HepG2 (cell line): ENCODE results near the gene NEDD4L. TPM values are rescaled to one million over a fixed set of nuclear protein-coding genes. Genes with fewer than 3 reads are reported as not detected.

Experiments
- ARID3A ChIP-seq: IDR thresholded peaks from 2 replicates; pipeline ENCODE4 v1.6.1; 2012; ENCODE audit warnings: low read depth, low read length, improper control_type of control experiment
- ARNT2 ChIP-seq: sonication (generic); formaldehyde crosslinking; IDR thresholded peaks from 2 replicates; pipeline ENCODE4 v1.8.0; 2022; ENCODE audit warnings: mild to moderate bottlenecking, low read depth, missing genetic modification reagents, moderate library complexity
- ATM ChIP-seq: fragments of 450-650 bp; IDR thresholded peaks from 2 replicates; pipeline ENCODE4 v1.7.1; 2017; ENCODE audit warnings: mild to moderate bottlenecking, borderline replicate concordance
- DNMT3B ChIP-seq: conservative IDR thresholded peaks from 2 replicates; pipeline ENCODE4 v1.6.1; 2016; ENCODE audit warnings: missing biosample characterization, control low read depth
- GATAD2A ChIP-seq: IDR thresholded peaks from 2 replicates; pipeline ENCODE4 v1.6.1; 2016
- GTF2F1 ChIP-seq: fragments of 150-350 bp; IDR thresholded peaks from 2 replicates; pipeline ENCODE4 v1.6.1; 2014; ENCODE audit warnings: low read length
- HOXA3 ChIP-seq: sonication (generic); formaldehyde crosslinking; IDR thresholded peaks from 2 replicates; pipeline ENCODE4 v1.5.0; 2020; ENCODE audit warnings: missing genetic modification reagents
- HOXA9 ChIP-seq: sonication (generic); formaldehyde crosslinking; IDR thresholded peaks from 2 replicates; pipeline ENCODE4 v1.8.1; 2022; ENCODE audit warnings: missing genetic modification reagents, mild to moderate bottlenecking, moderate library complexity, borderline replicate concordance
- NONO ChIP-seq, 2 experiments: fragments of 450-650 bp in 1 of 2; sonication (generic) in 1 of 2; formaldehyde crosslinking in 1 of 2; IDR thresholded peaks in 1 of 2; conservative IDR thresholded peaks in 1 of 2; 2 replicates each; pipeline versions ENCODE4 v1.6.1 to v1.8.0; 2017 to 2022; ENCODE audit warnings: mild to moderate bottlenecking in 1 of 2, missing genetic modification reagents in 1 of 2, moderate library complexity in 1 of 2
- TSC22D2 ChIP-seq: sonication (generic); formaldehyde crosslinking; IDR thresholded peaks from 2 replicates; pipeline ENCODE4 v1.5.1; 2020; ENCODE audit warnings: missing genetic modification reagents, mild to moderate bottlenecking, borderline replicate concordance
- YEATS2 ChIP-seq: sonication (generic); formaldehyde crosslinking; IDR thresholded peaks from 2 replicates; pipeline ENCODE4 v1.4.0; 2020; ENCODE audit warnings: missing genetic modification reagents, borderline replicate concordance
- ZBED4 ChIP-seq: sonication (generic); formaldehyde crosslinking; IDR thresholded peaks from 2 replicates; pipeline ENCODE4 v1.4.0; 2020; ENCODE audit warnings: missing genetic modification reagents, borderline replicate concordance
- ZBTB25 ChIP-seq: IDR thresholded peaks from 2 replicates; pipeline ENCODE4 v1.6.1; 2018; ENCODE audit warnings: missing genetic modification reagents
- ZFP1 ChIP-seq: IDR thresholded peaks from 2 replicates; pipeline ENCODE4 v1.6.1; 2016
- ZNF451 ChIP-seq: sonication (generic); formaldehyde crosslinking; IDR thresholded peaks from 2 replicates; pipeline ENCODE4 v1.5.0; 2020; ENCODE audit warnings: mild to moderate bottlenecking, missing genetic modification reagents
- ZNF704 ChIP-seq: sonication (generic); formaldehyde crosslinking; IDR thresholded peaks from 2 replicates; pipeline ENCODE4 v1.8.1; 2023; ENCODE audit warnings: mild to moderate bottlenecking, inconsistent platforms, moderate library complexity, missing genetic modification reagents, borderline replicate concordance
- polyA plus RNA-seq, 8 experiments: library from polyadenylated mRNA; depleted of rRNA in 3 of 8; stranded (reverse) in 7 of 8; unstranded in 1 of 8; fragments of >200 nt; fragmentation: Illumina TruSeq in 4 of 8; extraction: Trizol in 4 of 8; gene quantifications; 2 replicates each; pipeline versions ENCODE4 v1.2.1 to v1.2.3, GENCODE V29; 2011 to 2016; ENCODE audit warnings: low read depth in 4 of 8, missing spikeins in 1 of 8, mixed read lengths in 1 of 8; ENCODE audit not compliant: insufficient read depth in 1 of 8
- total RNA-seq, 5 experiments: library from RNA; depleted of rRNA; stranded (reverse); fragments of >200 nt; fragmentation: Illumina TruSeq; extraction: Trizol; gene quantifications; 2 replicates each; pipeline ENCODE4 v1.2.3, GENCODE V29; 2016; ENCODE audit warnings: low read depth in 1 of 5

Gene NEDD4L
- total and polyA plus RNA-seq, 2 of the 13 experiments (the other 11 are each of a cell fraction or from before 2014, with no cell fraction given): 168 to 390 TPM

- peak; percentile 91 for TF ChIP-seq ARNT2 (CRISPR knock-in tag)
- TF ChIP-seq ZFP1 (CRISPR knock-in tag): no peak
- TF ChIP-seq NONO (IDR thresholded peaks at IDR 0.05): no peak
- TF ChIP-seq NONO (CRISPR knock-in tag; conservative IDR thresholded peaks at IDR 0.05): peak; percentile 80
- peak; percentile 88; the same call in 1 of the 2 replicates for TF ChIP-seq ZBED4
- peak; percentile 67; the same call in 1 of the 2 replicates for TF ChIP-seq HOXA9 (CRISPR knock-in tag)
- TF ChIP-seq DNMT3B (CRISPR knock-in tag): peak; percentile 89
- TF ChIP-seq TSC22D2 (CRISPR knock-in tag): peak; percentile 90; the same call in 1 of the 2 replicates
- TF ChIP-seq ZNF451 (CRISPR knock-in tag): 0 out of 2 replicates have a peak, but pooled peaks have one; percentile 16
- peak; percentile 38; the same call in 1 of the 2 replicates for TF ChIP-seq ZNF704 (CRISPR knock-in tag)
- peak; percentile 96 for TF ChIP-seq GATAD2A
- TF ChIP-seq YEATS2: peak; percentile 58
- peak; percentile 92 for TF ChIP-seq HOXA3
- no peak for TF ChIP-seq ATM
- no peak for TF ChIP-seq GTF2F1
- peak; percentile 92 for TF ChIP-seq ZBTB25 (CRISPR knock-in tag)
- peak; percentile 98 for TF ChIP-seq ARID3A
These were observed 369.9 kb downstream of the NEDD4L start (continued) for GRCh38 chr18:58413667-58414628.
